HL-60/S4 treated with phorbol 12-myristate 13-acetate at 8.2 ng/mL for 4 days and 3 days (cell line): ENCODE measurements around the gene NPBWR2.

ENCODE experiments used
- in situ Hi-C: fragments of 300-500 bp; cut with MboI; formaldehyde crosslinking; loops from 2 replicates; pipeline ENCODE4 v1.15.0; 2022; ENCODE audit warnings: low sequenced_read_pairs

The NPBWR2 gene

DNA sequence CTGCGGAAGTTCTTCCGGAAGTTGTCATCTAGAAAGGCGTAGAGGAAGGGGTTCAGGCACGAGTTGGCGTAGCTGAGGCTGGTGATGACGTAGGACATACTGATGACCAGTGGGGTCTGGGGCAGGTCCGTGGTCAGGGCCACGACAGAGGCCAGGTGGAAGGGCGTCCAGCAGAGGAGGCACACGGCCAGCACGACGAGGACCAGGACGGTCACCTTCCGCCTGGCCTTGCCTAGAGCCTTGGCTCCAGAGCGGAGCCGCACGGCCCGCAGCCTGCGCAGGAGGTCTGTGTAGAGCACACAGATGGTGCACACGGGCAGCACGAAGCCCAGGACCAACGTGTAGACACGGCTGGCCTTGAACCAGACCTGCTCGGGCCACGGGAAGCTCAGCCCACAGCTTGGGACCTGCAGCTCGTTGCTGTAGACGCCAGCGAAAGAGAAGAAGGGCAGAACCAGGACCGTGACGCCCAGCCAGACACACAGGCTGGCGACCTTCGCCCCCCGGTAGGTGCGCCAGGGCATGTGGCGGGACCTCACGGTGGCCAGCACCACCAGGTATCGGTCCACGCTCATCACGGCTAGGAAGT is 1.4 kb downstream of the NPBWR2 start:
- in situ Hi-C loops = no loop called here

DNA sequence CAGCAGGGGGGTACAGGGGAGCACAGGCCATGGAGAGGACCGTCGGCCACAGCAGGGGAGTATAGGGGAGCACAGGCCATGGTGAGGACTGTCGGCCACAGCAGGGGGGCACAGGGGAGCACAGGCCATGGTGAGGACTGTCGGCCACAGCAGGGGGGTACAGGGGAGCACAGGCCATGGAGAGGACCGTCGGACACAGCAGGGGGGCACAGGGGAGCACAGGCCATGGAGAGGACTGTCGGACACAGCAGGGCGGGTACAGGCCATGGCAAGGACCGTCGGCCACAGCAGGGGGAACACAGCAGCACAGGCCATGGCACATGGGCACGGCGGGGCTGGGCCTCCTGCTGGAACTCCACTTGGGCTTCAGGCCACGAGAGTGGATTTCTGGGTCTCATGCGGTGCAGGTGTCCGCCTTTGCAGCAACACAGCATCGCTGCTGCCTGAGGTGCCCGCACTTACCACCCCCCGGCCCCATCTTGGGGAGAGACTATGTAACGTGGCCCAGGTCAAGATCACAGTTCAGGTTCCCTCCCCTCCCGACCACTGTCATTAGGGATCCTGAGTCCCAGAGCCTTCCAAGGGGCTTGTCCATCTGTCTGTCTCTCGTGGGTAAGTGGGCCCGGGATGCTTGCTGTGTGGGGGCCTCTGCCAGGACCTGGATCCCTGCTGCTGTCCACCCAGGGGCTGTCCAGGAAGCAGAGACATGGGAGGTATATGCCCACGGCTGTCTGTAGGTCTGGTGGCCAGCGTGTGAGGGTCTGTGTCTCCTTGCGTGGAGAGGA is 2.5 kb downstream of the NPBWR2 start:
- in situ Hi-C loops = no loop called here

DNA sequence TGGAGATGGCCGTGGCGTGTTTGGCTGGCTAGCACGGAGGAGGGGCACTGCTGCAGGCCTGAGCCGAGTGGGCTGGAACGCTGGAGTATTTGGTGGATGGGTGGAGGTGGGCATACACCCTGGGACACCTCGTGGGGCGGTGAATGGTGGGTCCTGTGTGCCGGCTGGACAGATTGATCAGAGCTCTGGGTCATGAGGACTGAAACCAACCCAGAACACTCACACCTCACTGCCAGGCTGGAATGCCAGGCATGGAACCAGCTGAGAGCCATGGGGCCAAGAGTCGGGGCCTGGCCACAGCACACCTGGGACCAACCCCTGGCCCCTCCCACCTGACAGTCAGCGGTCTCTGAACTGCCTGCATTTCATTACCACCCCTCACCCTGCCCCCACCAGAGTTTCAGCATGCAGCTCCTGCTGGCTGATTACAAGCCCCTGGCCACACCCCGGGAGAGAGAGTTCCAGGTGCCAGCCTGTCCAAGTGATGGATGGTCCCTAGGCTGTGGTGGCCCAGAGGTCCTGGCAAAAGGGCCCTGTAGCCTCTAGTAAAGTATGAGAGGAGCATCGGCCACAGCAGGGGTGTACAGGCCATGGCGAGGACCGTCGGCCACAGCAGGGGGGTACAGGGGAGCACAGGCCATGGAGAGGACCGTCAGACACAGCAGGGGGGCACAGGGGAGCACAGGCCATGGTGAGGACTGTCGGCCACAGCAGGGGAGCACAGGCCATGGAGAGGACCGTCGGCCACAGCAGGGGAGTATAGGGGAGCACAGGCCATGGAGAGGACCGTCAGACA is 3.3 kb downstream of the NPBWR2 start:
- in situ Hi-C loops = no loop called here

DNA sequence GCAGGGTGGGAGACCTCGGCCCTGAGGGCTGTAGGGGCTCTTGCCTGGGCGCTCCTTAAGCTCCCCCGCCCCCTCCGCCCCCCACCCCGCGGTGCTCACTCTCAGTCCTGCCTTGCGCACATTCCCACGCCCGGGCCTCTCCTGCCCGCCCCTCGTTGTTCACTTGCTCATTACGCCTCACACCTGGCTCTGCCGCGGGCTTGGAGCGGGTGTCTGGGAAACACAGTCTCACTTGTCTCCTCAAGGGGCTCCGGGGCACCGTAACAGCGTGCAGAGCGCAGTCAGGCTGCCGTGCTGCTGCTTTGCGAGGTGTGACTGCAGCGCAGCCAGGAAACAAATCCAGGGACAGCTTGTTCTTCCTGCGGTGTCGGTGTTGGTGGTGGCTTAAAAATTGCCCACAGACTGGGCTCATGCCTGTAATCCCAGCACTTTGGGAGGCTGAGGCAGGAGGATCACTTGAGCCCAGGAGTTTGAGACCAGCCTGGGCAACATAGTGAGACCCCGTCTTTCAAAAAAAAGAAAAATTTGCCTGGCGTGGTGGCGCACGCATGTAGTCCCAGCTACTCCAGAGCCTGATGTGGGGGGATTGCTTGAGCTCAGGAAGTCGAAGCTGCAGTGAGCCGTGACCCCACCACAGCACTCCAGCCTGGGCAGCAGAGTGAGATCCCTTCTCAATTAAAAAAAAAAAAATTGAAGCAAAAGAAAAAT is 4.6 kb downstream of the NPBWR2 start:
- in situ Hi-C loops = no loop called here

GRCh38 chr20:64101731-64102621 is 5.4 kb downstream of the NPBWR2 start:
- in situ Hi-C loops = no loop called here

DNA sequence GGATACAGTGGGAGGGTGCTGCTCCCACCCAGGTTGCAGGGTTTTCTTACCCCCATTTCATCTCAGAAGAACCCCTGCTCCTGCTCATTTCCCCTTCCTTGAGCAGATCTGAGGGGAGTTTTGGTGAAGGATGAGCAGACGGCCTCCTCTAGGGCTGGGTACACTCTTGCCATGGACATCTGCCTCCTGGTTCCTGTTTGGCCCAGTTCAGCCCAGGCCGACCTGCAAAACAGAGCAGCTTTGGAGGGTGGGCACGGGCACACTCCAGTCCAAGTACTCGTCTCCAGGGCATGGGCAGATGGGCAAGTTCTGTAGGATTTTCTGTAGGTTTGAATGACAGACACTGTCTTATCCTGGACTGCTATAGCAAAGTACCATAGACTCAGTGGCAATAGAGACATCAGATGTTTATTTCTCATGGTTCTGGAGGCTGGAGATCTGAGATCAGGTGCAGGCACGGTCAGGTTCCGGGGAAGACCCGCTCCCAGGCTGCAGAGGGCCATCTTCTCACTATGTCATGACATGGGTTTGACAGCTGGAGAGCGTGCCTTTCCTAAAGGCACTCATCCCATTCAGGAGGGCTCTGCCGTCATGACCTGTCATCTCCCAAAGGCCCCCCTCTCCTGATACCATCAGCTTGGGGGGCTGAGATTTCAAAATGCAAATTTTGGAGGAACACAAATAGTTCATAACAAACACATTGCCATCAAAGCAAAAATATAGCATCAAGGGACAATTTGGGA is 6.2 kb downstream of the NPBWR2 start:
- in situ Hi-C loops = no loop called here

- in situ Hi-C loops = no loop called here
Observed at GRCh38 chr20:64100566-64100888, 6.8 kb downstream of the NPBWR2 start.

DNA sequence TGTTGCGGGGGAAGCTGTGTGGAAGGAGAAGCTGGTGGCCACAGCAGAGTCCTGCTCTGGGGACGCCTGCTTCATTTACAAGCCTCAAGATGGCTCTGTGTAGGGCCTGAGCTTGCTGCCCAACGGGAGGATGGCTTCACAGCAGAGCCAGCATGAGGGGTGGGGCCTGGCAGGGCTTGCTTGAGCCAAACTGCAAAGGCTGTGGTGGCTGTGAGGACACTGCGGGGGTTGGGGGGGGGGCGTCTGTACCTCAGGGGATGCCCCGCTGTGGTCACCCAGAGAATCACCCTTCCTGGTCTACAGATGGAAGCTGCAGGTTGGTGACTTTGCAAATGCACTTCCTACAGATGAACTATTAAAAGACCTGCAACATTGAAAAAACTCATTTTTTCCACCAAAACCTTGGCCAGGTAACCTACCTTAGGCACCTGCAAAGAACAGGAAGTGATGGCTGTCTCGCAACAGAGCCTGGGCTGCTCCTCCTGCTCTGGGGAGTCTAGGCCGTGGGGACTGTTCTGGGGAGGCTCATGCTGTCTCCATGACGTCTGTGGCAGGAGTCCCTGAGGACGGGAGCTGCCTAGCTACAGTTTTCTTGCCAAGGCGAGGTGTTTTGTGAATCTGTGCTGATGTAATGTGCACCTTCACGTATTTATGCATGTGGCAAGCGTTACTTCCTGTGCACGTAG is 7.3 kb downstream of the NPBWR2 start:
- in situ Hi-C loops = no loop called here

- in situ Hi-C loops = no loop called here
Observed at GRCh38 chr20:64099086-64099786, 8.1 kb downstream of the NPBWR2 start.

DNA sequence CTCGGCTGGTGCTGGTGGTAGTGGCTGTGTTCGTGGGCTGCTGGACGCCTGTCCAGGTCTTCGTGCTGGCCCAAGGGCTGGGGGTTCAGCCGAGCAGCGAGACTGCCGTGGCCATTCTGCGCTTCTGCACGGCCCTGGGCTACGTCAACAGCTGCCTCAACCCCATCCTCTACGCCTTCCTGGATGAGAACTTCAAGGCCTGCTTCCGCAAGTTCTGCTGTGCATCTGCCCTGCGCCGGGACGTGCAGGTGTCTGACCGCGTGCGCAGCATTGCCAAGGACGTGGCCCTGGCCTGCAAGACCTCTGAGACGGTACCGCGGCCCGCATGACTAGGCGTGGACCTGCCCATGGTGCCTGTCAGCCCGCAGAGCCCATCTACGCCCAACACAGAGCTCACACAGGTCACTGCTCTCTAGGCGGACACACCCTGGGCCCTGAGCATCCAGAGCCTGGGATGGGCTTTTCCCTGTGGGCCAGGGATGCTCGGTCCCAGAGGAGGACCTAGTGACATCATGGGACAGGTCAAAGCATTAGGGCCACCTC is 8.8 kb downstream of the NPBWR2 start:
- in situ Hi-C loops = no loop called here

- in situ Hi-C loops = no loop called here
Observed at GRCh38 chr20:64096535-64096934, 10.8 kb downstream of the NPBWR2 start.

GRCh38 chr20:64095927-64096326 is 11.4 kb downstream of the NPBWR2 start:
- in situ Hi-C loops = no loop called here

DNA sequence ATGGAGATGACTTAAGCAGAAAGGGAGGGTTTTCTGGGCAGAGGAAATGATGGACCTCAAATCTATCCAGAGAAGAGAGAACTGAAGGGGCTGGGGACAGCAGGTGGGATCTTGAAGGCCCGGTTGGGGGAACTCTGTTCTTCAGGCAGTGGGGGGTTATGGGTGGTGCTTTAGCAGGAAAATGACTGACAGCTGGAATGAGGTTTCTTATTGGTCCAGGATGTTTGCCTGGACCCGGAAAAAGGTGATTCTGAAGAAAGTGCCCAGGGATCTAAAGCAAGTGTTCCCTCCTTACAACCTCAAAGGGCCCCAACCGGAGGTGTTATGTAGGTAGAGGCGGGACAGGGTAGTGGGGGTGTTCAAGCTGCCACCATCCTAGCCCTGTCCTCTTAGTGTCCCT is 11.9 kb downstream of the NPBWR2 start:
- in situ Hi-C loops = no loop called here

DNA sequence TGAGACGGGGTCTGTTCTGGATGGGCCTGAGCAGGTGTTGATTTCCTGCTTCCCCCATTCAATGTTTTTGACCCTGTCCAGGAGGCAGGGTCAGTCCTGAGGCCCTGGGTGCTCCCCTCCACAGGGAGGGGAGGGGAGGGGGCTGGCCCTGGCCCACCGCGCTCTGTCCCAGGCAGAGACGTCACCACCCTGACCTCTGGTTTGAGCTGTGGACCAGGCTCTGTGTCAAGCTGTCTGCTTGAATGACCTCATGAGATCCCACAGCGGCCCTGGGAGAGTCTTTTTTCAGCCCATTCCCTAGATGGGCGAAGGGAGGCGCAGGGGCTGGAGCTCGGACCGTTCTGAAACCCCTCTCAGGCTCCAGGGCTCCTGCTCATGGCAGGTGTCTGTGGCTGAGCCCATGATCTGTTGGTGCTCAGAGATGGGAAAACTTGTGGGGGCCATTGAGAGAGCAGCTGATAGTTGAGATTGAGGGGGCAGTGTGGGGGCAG is 14.3 kb downstream of the NPBWR2 start:
- in situ Hi-C loops = no loop called here

GRCh38 chr20:64092258-64093012 is 14.9 kb downstream of the NPBWR2 start:
- in situ Hi-C loops = no loop called here

GRCh38 chr20:64091770-64092169 is 15.6 kb downstream of the NPBWR2 start:
- in situ Hi-C loops = no loop called here

- in situ Hi-C loops = no loop called here
Observed at GRCh38 chr20:64091340-64091739, 16.0 kb downstream of the NPBWR2 start.
